Globus pallidus (tissue), 1 donor: ENCODE measurements around the gene PRAC2.
"Not testable (repeated sequence)": the region's sequence is repeated elsewhere in the genome, so short reads cannot be mapped to it uniquely, and the experiment has no call there.

ENCODE experiments used
- DNase-seq: peaks from one replicate; pipeline ENCODE4 v3.0.0-alpha.2; 2015; ENCODE audit warnings: low spot score

Gene PRAC2

GRCh38 chr17:48722915-48723422 lies at the start of gene PRAC2:
Gene PRAC2, plus strand, starts transcription at chr17:48723185. Its CDS starts 1,226 bp downstream, at chr17:48724411.
- DNase-seq = no peak

- no peak for DNase-seq
Observed at GRCh38 chr17:48676963-48677558, 45.9 kb upstream of the PRAC2 start.

GRCh38 chr17:48678141-48678971 lies 44.6 kb upstream of the PRAC2 start:
- DNase-seq = no peak

GRCh38 chr17:48679385-48680096 lies 43.4 kb upstream of the PRAC2 start:
- no peak for DNase-seq

GRCh38 chr17:48681609-48682008 lies 41.4 kb upstream of the PRAC2 start:
- DNase-seq = no peak

GRCh38 chr17:48690655-48691054 lies 32.3 kb upstream of the PRAC2 start:
- DNase-seq = no peak

GRCh38 chr17:48692049-48692448 lies 30.9 kb upstream of the PRAC2 start:
- DNase-seq = no peak

- DNase-seq = no peak
Observed at GRCh38 chr17:48693178-48693577, 29.8 kb upstream of the PRAC2 start.

GRCh38 chr17:48701864-48702532 lies 21.0 kb upstream of the PRAC2 start:
- DNase-seq = no peak

- DNase-seq = no peak
Observed at GRCh38 chr17:48704361-48705248, 18.4 kb upstream of the PRAC2 start.

GRCh38 chr17:48711128-48711527 lies 11.9 kb upstream of the PRAC2 start:
- DNase-seq = no peak

GRCh38 chr17:48715496-48716399 lies 7.2 kb upstream of the PRAC2 start:
- no peak for DNase-seq

GRCh38 chr17:48716549-48716948 lies 6.4 kb upstream of the PRAC2 start:
- not testable (repeated sequence) for DNase-seq

- no peak for DNase-seq
Observed at GRCh38 chr17:48717367-48718226, 5.4 kb upstream of the PRAC2 start.

GRCh38 chr17:48718227-48718760 lies 4.7 kb upstream of the PRAC2 start:
- no peak for DNase-seq

GRCh38 chr17:48718761-48719641 lies 4.0 kb upstream of the PRAC2 start:
- no peak for DNase-seq

- no peak for DNase-seq
Observed at GRCh38 chr17:48719642-48720265, 3.2 kb upstream of the PRAC2 start.
